NK-92 treated with Interleukin-12 subunit alpha and Interleukin-12 subunit beta, amount 100 ng/mL, for 24 hours (cell line): ENCODE data around the gene DLX6.

Experiments used
- DNase-seq: peaks from one replicate; lab custom pipeline; 2025; lab: John Stamatoyannopoulos, UW

Gene DLX6

DNA sequence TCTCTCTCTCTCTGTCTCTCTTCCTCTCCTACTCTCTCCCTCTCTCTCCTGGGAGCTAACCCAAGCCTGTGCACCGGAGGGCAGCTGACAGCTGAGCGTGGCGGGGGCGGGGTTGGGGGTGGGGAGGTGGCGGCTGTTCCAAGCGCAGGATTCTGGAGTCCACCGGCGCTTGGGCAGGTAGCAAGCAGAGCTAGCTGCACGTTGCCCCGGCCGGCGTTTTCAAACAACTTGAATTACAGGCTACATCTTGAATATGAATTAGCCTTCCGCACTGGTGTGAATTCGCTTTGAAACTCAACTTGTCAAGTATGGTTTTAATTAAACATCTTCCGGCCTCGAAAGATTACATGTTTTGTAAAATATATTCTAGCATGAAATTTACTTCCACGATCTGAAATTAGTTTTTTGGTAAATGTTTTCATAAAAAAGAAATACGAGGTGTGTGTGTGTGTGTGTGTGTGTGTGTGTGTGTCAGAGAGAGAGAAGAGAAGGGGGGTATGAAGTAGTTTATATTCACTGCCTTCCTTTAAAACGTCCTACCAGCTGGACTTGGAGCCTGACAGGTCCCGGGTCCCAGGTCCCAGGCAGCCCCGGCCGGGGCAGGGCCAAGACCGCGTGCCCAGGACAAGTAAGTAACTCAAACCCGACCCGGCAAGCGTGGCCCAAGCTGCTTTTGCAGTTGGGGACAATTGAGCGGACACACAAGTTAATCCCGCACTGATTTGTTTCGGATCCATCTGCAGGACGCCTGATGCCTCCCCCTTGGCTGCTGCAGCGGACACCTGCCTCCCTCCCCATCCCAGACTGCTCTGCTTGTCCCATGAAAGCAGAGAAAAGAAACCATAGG is 9.0 kb upstream of the DLX6 start:
- no peak for DNase-seq

DNA sequence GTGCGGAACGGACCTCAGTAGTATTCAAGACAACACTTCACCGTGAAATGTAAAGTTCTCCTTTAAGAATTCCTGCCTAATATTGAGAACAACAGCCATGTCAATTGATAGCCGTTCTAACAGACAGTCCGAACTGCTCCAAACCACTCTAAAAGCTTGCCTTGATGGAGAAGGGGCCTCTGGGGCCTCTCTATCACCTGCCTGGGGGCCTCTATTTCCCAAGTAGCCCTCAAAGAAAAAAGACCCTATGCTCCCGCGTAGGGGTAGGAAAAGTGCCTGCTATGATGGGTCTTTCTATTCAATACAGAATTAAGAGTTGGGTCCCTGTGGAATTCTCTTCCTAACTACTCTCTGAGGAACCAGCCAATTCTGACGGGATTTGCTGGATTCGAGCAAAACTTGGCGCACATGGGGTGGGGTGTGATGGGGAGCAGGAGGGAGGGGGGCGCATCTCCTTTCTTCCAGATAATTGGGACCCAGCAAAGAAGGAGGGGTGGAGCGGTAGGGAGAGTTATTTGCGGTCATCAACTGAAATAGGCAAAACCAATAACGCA is 8.3 kb upstream of the DLX6 start:
- DNase-seq = no peak

GRCh38 chr7:96997512-96998032 is 7.8 kb upstream of the DLX6 start:
- no peak for DNase-seq

DNA sequence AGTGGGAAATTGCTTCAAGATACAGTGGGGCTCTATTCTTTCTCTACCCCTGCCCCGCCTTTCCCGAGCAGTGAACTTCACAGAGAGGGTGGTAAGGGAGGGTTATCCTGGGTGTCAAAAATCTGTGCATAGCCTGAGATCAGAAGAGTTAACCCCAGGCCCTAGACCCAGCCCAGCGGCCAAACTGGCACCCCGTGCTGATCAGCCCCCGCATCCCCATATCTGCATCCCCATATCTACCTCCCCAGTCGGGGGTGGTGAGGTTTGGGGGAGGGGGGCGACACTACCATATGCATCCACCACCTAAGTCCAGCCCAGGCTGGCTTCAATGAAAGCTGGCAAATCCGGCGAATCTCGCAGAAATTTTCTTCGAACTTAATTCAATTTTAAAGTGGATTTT is 7.0 kb upstream of the DLX6 start:
- DNase-seq = no peak

- DNase-seq = no peak
These were observed 6.6 kb upstream of the DLX6 start for GRCh38 chr7:96998744-96999143.

- DNase-seq = no peak
These were observed 4.1 kb upstream of the DLX6 start for GRCh38 chr7:97001221-97001620.

- no peak for DNase-seq
These were observed 3.4 kb upstream of the DLX6 start for GRCh38 chr7:97001656-97002554.

DNA sequence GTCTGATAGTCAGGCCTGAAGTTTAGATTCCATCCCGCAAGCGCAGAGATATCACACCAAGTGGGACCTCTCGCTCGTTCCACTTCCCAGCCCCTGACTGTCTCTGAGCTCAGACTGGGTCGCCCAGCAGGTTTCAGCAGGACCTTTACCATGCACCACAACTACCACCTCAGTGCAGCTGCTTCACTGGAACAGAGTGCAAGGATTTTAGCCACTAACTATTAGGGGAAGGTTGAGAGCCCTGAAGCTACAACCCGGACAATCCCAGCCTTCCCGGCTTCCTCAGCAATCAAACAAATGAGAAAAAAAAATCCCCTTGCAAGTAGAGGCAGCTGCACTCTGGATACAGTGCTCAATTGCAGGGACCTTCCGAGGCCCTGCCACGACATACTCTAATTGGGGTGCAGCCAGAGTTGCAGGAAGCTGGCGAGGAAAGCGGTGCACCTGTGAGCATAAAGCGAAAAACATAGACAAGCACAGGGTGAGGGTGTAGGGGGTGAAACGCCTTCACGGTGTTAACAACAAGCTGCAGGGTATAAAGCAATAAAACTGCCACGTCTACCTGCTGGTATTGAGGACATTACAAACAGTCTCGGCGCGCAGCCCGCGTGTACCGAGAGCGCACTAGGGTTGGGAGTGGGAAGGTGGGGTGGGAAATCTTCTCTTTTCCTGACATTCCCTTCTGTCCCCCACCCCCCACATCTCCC is 2.6 kb upstream of the DLX6 start:
- DNase-seq = no peak

DNA sequence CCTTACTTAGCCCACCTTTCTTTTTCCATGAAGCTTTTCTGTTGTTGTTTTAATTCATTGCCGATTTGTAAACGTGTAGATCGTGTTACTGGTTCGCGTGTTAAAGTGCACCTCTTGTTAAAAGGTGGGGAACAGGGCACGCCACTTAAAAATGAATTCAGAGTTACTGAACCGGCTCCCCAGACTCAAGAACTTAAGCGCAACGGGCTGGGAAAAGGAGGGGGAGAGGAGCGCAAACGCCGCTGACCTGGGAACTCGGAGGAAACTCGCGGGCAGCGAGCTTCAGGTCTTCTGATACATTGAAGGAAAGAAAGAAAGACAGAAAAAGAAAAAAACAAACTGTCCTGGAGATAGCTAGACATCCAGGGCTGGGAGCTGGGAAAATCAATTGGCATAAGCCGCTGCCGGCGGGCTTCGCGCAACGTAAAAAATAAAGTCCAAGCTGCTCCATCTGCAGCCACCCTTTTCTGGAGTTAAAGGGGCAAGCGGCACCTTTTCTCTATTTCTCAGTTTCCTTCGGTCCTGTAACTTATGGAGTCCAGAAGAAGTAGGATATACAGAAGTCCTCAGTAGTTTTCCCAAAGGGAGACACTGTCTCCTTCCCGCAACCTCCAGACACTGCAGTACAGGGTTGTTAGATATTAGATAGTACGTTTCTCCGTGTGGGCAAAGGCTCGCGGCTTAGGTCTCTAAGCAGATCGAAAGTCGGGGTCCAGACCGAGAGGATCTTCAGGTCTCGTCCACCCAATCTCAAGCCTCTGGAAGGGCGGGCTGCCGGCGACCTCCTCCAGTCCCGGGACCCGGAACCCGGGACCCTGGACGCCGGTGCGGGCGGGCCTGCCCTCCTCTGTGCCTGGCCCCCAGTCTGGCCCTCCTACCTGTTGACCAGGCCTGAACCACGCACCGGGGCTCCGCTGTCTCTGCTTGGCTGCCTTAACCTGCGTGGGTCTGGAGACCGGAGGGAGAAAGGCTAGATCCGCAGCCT is 1.8 kb upstream of the DLX6 start:
- no peak for DNase-seq

- DNase-seq = no peak
These were observed 838 bp upstream of the DLX6 start for GRCh38 chr7:97004247-97005182.

- no peak for DNase-seq
These were observed 882 bp downstream of the DLX6 start for GRCh38 chr7:97006055-97006815.

DNA sequence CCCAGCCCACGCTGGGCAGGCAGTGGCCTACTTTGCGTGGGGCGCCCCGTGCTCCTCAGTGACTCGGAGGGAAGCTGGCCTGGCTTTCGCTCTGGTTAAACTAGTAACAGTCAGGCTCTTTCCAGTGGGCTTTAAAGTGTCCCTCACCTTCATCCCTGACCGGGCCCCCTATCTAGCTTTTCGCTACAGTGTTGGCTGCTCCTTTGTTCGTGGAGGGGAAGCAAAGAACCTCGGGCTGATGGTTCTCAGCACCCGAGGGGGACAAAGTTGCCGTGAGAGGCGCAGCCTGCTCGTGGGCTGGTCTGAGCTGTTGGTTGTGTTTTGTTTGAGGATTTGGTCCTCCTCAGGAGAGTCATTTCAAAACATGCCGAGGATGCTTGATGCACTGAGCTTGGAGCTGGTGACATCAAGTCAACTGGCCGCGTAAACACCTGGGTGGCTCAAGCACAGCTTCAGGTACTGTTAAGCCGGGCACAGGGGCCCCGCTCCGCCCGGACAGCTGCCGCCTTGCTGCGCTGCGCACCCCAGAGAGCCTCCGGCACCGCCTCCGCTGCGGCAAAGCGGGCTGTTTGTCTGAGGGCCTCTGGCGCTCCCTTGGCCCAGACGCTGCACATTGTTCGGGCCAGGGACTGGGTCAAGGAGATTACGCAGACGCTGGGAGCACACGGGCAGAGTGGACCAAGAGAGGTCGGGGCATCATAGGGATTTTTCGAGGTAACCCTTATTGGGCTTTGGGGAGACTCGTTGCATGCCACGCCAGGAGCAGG is 1.6 kb downstream of the DLX6 start:
- DNase-seq = no peak

DNA sequence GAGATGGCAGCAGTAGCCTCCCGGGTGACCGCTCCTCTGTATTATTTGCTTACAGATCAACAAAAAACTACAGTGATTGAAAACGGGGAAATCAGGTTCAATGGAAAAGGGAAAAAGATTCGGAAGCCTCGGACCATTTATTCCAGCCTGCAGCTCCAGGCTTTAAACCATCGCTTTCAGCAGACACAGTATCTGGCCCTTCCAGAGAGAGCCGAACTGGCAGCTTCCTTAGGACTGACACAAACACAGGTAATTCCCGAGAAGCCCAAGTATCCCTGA is 2.2 kb downstream of the DLX6 start:
- DNase-seq = no peak

- DNase-seq = no peak
These were observed 3.0 kb downstream of the DLX6 start for GRCh38 chr7:97008275-97008917.

GRCh38 chr7:97009753-97010732 is 4.7 kb downstream of the DLX6 start:
- no peak for DNase-seq

GRCh38 chr7:97011104-97011503 is 5.8 kb downstream of the DLX6 start:
- DNase-seq = no peak
